GM20431 (cell line): ENCODE measurements around the gene CDIPT.
"Not testable (repeated sequence)": the region's sequence is repeated elsewhere in the genome, so short reads cannot be mapped to it uniquely, and the experiment has no call there.

Experiments
- in situ Hi-C: fragments of 300-500 bp; cut with MseI, MboI; formaldehyde crosslinking; loops from one replicate; pipeline ENCODE4 v1.15.0; 2020; ENCODE audit warnings: low sequenced_read_pairs; ENCODE audit not compliant: unreplicated experiment

The CDIPT gene, protein sequence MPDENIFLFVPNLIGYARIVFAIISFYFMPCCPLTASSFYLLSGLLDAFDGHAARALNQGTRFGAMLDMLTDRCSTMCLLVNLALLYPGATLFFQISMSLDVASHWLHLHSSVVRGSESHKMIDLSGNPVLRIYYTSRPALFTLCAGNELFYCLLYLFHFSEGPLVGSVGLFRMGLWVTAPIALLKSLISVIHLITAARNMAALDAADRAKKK

DNA sequence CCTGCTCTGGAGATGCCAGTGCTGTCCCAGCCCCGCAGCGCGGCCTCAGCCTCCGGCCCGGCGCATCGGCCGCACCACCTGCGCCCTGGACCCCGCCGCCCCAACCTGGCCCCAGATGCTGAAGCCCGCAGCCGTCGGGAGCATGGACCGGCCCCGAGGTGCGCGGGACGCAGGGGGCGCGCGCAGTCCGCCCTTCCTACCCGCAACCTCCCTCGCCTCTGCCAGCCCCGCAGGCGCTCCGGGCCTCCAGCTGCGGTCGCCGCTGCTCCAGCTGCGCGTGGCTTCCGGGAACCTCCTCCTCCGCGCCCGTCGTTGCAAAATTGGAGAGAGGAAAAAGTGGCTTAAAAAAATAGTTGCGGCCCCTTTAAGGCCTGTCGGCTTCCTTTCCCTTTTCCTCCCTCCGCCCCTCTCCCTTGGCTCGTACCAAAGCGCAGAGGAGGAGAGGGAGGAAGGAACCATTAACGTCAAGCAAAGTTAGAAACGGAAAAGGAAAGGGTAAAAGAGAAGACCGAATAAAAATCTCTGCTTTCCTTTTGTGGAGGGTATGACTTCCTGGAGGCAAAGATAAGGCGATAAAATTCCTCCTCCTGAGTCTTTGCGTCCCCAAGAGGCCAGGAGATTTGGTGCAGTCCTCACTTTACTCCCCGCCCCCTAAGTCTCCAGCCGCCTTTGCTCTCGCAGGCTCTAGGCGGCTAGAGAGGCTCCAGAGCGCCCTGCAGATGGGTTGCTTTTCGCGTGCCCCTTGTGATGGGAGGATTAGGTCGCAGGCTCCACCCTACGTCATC lies at the start of gene CDIPT:
CDIPT (minus strand) TSS at position 343 of the 785 bp plus-strand sequence. CDS start 369 bp downstream, outside the sequence.
- in situ Hi-C loops: no loop called here

- in situ Hi-C loops: no loop called here
Measured at GRCh38 chr16:29912087-29912486, 49.1 kb upstream of the CDIPT start.

- in situ Hi-C loops: no loop called here
Measured at GRCh38 chr16:29911676-29912010, 48.6 kb upstream of the CDIPT start.

DNA sequence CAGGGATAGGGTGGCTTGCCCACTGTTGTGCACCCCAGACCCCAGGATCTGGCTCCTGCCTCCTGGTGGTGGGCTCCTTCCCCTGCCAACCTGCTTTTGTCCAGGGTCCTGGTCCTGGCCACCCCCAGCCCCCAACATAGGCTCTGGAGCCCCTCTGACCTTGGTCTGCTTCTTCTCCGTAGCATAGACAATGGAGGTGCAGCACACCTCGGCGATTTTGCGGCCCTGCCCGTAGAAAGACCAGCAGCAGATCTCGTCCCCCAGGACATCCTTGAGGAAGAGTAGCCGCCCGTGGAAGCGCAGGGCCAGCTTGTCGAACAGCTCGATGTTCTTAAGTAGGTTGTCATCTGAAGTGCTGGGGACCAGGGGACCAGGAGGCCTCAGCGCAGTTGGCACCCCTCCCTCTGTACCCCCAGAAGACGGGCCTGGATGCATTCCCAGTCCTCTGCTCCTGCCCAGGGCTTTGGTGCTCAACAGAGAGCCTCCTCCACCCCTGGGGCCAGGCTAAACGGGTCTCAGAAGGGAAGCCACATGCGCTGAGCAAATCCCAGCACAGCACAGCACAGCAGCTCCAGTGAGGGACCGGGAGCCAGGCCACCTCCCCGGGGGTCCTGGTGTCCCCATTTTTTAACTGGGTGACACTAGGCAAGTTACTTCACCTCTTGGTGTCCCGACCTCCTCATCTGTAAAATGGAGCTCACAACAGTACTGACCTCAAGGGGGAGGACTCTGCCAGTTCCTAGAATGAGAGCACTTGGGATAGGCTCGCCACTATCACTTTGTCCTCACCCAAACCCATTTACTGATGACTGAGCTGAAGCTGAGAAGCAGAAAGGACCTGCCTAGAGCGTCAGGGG lies 48.0 kb upstream of the CDIPT start:
- in situ Hi-C loops: no loop called here

DNA sequence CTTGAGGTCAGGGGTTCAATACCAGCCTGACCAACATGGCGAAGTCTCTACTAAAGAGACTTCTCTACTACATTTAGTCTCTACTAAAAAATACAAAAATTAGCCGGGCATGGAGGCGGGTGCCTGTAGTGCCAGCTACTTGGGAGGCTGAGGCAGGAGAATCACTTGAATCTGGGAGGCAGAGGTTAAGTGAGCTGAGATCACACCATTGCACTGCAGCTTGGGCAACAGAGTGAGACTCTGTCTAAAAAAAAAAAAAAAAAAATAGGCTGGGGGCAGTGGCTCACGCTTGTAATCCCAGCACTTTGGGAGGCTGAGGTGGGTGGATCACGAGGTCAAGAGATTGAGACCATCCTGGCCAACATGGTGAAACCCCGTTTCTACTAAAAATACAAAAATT lies 46.8 kb upstream of the CDIPT start:
- in situ Hi-C loops: not testable (repeated sequence)

DNA sequence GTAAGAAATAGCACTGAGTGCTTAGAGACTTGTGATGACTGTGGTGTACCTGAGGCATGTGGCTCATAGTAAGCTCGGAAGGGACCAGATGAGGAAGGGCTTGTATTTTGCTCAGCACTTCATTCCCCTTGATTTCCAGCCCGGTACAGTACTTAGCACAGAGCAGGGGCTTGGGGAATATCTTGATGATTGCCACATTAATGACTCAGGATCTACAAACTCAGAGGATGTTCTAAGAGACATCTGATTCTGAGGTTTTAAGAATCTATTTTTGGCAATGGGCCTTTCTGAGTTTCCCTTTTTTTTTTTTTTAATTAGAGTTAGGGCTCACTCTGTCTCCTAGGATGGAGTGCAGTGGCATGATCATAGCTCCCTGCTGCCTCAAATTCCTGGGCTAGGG lies 46.4 kb upstream of the CDIPT start:
- in situ Hi-C loops: no loop called here

DNA sequence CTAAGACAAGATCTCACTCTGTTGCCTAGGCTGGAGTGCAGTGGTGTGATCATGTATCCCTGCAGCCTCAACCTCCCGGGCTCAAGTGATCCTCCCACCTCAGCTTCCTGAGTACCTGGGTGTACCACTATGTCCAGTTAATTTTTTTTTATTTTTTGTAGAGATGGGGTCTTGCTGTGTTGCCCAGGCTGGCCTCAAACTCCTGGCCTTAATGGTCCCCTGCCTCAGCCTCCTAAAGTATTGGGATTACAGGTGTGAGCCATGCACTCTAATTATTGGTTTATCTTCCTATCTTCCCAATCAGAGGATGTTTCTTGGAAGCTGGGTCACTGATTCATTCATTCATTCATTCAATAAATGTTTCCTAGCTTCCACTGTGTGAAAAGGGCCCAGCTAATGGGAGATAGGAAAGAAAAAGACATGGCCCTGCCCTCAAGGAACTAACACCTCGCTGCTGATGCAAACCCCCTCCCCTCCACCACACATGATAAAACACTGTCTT lies 45.7 kb upstream of the CDIPT start:
- in situ Hi-C loops: no loop called here

- in situ Hi-C loops: no loop called here
Measured at GRCh38 chr16:29907973-29908372, 44.9 kb upstream of the CDIPT start.

DNA sequence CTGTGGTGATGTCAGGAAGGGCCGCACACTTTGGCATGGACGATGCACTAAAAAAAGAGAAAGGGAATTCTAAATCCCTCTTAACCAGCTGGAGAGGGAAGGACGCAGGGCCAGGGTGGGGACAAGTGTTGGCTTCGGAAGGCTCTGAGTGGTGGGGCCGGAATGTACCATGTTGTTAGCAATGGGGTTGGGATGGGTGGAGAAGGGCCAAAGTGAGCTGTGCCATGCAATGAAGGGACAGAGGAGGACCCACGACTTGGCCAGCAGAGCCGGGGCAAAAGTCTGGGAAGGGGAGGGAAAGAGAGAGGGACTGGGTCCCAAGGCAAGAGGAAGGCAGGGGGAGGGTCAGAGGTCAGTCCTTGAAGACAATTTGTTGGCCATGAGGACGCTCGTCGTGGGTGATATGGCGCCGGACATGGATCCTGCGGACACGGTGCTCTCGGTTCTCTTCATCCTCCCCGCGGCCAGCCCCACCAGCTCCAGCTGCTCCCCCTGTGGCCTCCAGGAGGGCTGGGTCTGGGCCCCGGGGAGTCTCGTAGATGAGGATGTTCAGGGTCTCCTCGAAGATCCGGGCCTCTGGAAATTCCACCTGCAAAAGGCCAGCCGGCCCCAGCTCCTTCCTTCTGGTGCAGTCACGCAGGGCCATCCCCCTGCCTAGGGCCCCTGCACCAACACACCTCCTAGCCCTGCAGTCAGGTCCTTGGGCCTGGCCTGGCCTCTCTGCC lies 43.7 kb upstream of the CDIPT start:
- in situ Hi-C loops: no loop called here

DNA sequence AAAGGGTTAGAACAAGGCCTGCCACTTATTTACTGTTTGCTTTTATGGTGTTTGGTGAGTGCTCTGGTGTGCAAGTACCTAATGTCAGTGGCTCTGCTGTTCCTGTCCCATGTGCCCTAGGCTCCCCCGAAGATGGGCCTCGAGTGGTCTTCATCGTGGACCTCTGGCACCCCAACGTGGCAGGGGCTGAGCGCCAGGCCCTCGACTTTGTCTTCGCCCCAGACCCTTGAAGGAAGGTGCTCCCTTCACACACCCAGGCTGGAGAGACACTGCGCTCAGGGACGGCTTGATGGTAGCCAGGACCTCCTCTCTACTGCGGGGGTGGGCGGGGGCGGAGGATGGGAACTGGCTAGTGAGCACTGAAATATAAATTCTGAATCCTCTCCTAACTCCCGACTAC lies 42.6 kb upstream of the CDIPT start:
- in situ Hi-C loops: no loop called here

DNA sequence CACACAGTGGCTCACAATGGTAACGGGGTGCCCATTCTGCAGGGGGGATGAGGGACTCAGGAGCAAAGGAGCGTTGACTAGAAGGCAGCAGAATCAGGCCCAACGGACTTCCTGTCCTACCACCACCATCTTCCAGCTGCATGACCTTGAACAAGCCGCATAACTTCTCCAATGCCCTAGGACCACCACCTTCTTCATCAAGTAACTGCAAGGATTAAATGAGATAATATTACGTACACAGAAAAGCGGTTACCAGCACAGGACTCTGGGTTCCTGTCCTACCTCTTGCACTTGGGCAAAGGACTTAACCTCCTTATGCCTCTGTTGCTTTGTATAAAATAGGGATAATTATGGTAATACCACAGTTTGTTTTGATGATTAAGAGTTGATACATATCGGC lies 41.9 kb upstream of the CDIPT start:
- in situ Hi-C loops: no loop called here

- in situ Hi-C loops: no loop called here
Measured at GRCh38 chr16:29903590-29903989, 40.6 kb upstream of the CDIPT start.

DNA sequence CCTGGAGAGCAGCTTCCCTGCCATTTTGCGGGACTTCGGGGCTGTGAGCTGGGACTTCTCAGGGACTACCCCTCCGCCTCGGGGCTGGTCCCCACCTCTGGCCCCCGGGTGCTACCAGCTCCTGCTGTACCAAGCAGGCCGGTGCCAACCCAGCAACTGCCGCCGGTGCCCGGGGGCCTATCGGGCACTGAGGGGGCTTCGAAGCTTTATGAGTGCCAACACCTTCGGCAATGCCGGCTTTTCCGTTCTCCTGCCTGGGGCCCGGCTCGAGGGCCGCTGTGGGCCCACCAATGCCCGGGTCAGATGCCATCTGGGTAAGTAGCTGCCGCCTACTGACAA lies 38.5 kb upstream of the CDIPT start:
- in situ Hi-C loops: no loop called here

DNA sequence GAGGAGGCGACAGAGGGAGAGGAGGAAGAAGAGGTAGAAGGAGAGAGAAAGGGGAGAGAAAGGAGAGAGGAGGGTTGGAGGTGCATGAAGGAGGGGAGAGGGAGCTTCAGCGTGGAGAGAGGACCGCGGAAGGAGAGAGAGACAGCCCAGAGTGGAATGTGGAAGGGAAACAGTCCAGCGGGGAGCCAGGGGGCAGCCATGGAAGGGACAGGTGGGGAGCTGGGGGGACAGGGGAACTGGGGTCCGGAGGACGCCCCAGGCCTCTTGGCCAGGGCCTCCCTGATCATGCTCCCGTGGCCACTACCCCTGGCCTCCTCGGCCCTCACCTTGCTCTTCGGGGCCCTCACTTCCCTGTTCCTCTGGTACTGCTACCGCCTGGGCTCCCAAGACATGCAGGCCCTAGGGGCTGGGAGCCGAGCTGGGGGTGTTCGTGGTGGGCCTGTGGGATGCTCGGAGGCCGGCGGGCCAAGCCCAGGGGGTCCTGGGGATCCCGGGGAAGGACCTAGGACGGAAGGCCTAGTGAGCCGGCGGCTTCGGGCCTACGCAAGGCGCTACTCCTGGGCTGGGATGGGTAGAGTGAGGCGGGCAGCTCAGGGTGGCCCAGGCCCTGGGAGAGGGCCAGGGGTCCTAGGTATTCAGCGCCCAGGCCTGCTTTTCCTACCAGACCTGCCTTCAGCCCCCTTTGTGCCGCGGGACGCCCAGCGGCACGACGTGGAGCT lies 38.0 kb upstream of the CDIPT start:
- in situ Hi-C loops: no loop called here

DNA sequence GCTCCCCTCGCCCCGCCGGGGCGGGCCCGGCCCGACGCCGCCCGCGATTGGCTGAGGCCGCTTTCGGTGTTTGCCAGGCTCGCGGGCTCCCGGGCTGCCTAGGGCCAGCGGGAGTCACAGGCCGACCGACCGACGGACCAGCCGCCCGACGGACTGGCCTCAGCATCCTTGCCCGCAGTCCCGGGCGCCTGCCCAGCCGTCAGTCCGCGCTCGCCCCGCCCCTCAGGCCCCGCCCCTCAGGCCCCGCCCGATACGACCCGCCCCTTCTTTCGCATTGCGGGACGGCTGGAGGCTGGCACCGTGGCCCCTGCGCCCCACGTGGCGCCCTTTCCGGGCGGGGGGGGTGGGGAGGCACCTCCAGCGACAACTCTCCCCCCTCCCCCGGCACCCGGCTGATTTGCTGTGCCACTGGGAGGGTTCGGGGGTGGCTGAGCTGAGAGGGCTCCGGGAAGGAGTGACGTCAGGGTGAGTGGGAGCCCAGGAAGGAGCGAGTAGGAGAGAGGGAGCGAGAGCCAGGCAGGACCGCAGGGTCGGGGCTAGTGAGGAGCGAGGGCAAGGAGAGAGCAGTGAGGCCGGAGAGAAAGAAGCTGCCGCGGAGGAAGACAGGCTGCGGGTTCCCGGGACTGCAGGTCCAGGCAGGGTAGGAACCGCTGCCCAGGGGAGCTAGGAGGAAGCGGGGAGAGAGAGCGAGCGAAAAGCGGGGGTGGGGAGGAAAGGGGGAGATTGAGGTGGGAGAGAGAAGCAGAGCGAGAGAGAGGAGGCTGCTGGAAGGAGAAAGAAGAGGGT lies 37.3 kb upstream of the CDIPT start, which contains the start of gene ASPHD1:
ASPHD1 (plus strand) TSS at position 387 of the 786 bp plus-strand sequence. CDS start 484 bp downstream, outside the sequence.
- in situ Hi-C loops: no loop called here

DNA sequence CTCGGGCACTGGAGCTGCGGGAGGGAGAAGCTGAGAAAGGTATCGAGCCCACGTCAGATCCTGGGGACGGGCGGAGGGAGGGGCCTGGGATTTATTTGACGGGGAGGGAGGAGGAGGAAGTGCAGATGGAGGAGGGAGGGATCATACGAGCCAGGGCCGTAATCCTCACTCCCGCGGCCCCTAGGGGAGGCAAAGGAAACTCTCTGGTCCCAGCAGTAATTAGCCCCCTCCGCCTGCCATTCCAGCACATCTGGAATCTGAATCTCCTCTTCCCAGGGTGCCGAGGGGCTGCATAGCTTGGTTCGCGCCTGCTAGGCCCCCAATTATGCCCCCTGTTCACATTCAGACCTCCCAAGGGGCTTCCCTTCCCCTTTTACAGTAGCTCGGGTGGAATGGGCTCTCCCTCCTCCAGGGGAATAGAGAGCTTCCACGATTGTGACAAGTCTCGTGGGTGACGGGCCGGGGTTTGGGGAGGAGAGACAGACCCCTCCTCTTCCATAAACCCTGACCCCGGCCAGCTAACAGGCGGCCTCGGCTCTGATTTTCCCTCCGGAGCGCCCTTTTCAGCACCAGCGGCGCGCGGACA lies 36.6 kb upstream of the CDIPT start, which contains the start of gene SEZ6L2:
SEZ6L2 (minus strand) TSS at position 35 of the 586 bp plus-strand sequence. CDS start 531 bp downstream, outside the sequence.
- in situ Hi-C loops: no loop called here

GRCh38 chr16:29898804-29899515 lies 35.9 kb upstream of the CDIPT start:
- in situ Hi-C loops: no loop called here
